ENCODE results near the gene NSUN5. TPM values are rescaled to one million over a fixed set of nuclear protein-coding genes. Genes with fewer than 3 reads are reported as not detected.
"Not testable (repeated sequence)": the region's sequence is repeated elsewhere in the genome, so short reads cannot be mapped to it uniquely, and the experiment has no call there.

NSUN5 gene
- total RNA-seq, 1 experiment from 2014 or later = 52.9 TPM

DNA sequence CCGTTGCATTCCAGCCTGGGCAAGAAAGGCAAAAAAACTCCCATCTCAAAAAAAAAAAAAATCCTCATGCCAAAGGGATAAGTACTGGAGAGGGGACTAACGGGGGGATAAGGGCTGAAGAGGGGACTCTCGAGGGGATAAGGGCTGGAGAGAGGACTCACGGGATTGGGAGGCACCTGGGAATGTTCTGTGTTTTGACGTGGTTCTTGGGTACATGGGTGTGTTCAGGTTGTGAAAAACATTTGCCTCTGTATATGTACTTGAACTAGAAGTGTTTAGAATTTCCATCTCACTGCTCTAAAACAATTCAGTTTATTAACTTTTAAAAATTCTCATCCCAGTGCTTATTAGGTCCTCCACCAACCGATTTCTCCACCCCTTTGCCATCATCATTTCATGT, 23.8 kb upstream of the NSUN5 start:
- Mint-ChIP-seq H3K36me3 (ENCODE audit: insufficient read depth, unreplicated experiment) (no peaks in the 10 kb centered on the region), H3K4me1 (ENCODE audit: insufficient read depth, unreplicated experiment) (no peaks in the 10 kb centered on the region), H3K9me3 (ENCODE audit: unreplicated experiment) (no peaks in the 10 kb centered on the region), H3K4me3 (ENCODE audit: unreplicated experiment) (no peak overlapping the region), H3K27me3 (ENCODE audit: insufficient read depth, unreplicated experiment) (peaks cover 25% of the 10 kb centered on the region), H3K27ac (ENCODE audit: low read depth, unreplicated experiment) (no peak overlapping the region)
- intact Hi-C loops (cut with micrococcal nuclease) = no loop called here
- ChIA-PET POLR2A (no interaction called here), CTCF (interaction anchor here (2.3 kb wide), 1 partner anchor 10 kb away, joined by 10 read pairs; no protein-coding TSS in a partner anchor)
- no TSS peak for BruUV-seq (replicated peaks)
- TF ChIP-seq, protein P1, sequence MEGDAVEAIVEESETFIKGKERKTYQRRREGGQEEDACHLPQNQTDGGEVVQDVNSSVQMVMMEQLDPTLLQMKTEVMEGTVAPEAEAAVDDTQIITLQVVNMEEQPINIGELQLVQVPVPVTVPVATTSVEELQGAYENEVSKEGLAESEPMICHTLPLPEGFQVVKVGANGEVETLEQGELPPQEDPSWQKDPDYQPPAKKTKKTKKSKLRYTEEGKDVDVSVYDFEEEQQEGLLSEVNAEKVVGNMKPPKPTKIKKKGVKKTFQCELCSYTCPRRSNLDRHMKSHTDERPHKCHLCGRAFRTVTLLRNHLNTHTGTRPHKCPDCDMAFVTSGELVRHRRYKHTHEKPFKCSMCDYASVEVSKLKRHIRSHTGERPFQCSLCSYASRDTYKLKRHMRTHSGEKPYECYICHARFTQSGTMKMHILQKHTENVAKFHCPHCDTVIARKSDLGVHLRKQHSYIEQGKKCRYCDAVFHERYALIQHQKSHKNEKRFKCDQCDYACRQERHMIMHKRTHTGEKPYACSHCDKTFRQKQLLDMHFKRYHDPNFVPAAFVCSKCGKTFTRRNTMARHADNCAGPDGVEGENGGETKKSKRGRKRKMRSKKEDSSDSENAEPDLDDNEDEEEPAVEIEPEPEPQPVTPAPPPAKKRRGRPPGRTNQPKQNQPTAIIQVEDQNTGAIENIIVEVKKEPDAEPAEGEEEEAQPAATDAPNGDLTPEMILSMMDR (IDR thresholded peaks at IDR 0.05; ENCODE audit: unreplicated experiment) = no peak
- DNase-seq (ENCODE audit: unreplicated experiment) = no peak

DNA sequence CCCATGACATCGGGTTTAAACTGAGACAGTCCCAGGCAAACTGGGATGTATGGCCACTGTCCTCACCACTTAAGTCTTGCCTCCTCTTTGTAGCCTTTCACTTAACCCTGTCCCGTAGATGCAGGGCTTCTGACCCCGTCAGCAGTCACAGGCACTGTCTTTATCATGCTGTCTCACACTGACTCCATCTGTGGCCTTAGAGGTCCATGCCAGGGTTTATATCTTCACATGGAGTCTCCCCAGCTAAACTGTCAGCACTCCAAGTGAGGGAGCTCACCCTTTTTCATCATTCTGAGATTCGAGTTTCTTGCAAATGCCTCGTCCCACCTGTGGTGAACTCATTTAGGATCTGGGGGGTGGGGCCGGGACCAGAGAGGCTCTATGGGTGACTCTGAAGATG, 22.1 kb upstream of the NSUN5 start:
- no peak overlapping the region for H3K27ac Mint-ChIP-seq (ENCODE audit: low read depth, unreplicated experiment)
- CTCF ChIA-PET = no interaction called here
- POLR2A ChIA-PET = no interaction called here
- DNase-seq (ENCODE audit: unreplicated experiment) = no peak
- no peaks in the 10 kb centered on the region for H3K4me1 Mint-ChIP-seq (ENCODE audit: insufficient read depth, unreplicated experiment)
- TF ChIP-seq, protein P1 (IDR thresholded peaks at IDR 0.05; ENCODE audit: unreplicated experiment) = no peak
- H3K36me3 Mint-ChIP-seq (ENCODE audit: insufficient read depth, unreplicated experiment) = no peaks in the 10 kb centered on the region
- peaks cover 25% of the 10 kb centered on the region for H3K27me3 Mint-ChIP-seq (ENCODE audit: insufficient read depth, unreplicated experiment)
- no TSS peak for BruUV-seq (replicated peaks)
- no peaks in the 10 kb centered on the region for H3K9me3 Mint-ChIP-seq (ENCODE audit: unreplicated experiment)
- no peak overlapping the region for H3K4me3 Mint-ChIP-seq (ENCODE audit: unreplicated experiment)
- intact Hi-C loops (cut with micrococcal nuclease) = no loop called here

DNA sequence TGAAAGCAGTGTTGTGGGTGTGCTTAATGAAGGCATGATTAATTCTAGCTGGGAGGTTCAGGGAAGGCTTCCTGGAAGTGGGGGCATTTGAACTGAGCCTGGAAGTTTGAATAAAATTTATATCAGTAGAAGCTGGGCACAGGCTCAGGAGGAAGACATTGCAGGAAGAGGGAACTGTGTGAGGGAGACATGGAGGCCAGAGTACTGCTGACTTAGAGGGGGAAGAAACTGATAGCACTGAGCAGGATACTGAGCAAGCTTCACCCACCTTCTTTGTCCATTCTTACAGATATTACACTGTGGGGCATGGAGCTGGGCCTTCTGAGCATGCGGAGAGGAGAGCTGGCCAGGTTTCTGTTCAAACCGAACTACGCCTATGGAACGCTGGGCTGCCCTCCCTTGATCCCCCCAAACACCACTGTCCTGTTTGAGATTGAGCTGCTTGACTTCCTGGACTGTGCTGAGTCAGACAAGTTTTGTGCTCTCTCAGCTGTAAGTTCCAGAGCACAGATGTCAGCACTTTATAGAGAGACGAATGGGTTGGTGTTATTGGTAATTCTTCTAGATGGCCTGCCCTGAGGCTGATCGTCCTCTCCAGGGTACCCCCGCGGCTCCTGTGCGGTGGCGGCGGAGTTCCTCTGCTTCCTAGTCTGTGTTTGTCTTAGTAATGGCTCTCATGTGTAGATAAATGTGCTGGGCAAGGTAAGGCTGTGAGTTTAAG, 21.4 kb upstream of the NSUN5 start:
- Mint-ChIP-seq H3K4me3 (ENCODE audit: unreplicated experiment) (no peak overlapping the region), H3K9me3 (ENCODE audit: unreplicated experiment) (no peaks in the 10 kb centered on the region), H3K27me3 (ENCODE audit: insufficient read depth, unreplicated experiment) (peaks cover 25% of the 10 kb centered on the region), H3K4me1 (ENCODE audit: insufficient read depth, unreplicated experiment) (no peaks in the 10 kb centered on the region), H3K27ac (ENCODE audit: low read depth, unreplicated experiment) (no peak overlapping the region), H3K36me3 (ENCODE audit: insufficient read depth, unreplicated experiment) (no peaks in the 10 kb centered on the region)
- POLR2A ChIA-PET = no interaction called here
- intact Hi-C loops (cut with micrococcal nuclease) = no loop called here
- DNase-seq (ENCODE audit: unreplicated experiment) = no peak
- TF ChIP-seq, protein P1 (IDR thresholded peaks at IDR 0.05; ENCODE audit: unreplicated experiment) = no peak
- BruUV-seq (replicated peaks) = no TSS peak
- CTCF ChIA-PET = no interaction called here

DNA sequence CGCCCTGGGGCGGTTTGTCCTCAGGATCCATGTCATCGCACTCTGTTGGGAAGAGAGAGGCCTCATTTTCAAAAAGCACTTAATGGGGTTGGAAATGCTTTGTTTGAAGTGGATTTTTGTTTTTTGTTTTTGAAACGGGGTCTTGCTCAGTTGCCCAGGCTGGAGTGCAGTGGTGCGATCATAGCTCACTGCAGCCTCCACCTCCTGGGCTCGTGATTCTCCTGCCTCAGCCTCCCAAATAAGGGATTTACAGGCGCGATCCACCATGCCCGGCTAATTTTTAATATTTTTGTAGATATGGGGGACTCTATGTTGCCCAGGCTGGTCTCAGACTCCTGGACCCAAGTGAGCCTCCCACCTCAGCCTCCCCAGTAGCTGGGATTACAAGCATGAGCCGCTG, 20.1 kb upstream of the NSUN5 start:
- TF ChIP-seq, protein P1 (IDR thresholded peaks at IDR 0.05; ENCODE audit: unreplicated experiment) = no peak
- no TSS peak for BruUV-seq (replicated peaks)
- CTCF ChIA-PET = no interaction called here
- Mint-ChIP-seq H3K36me3 (ENCODE audit: insufficient read depth, unreplicated experiment) (no peaks in the 10 kb centered on the region), H3K27me3 (ENCODE audit: insufficient read depth, unreplicated experiment) (peaks cover 25% of the 10 kb centered on the region), H3K4me3 (ENCODE audit: unreplicated experiment) (no peak overlapping the region), H3K9me3 (ENCODE audit: unreplicated experiment) (no peaks in the 10 kb centered on the region), H3K4me1 (ENCODE audit: insufficient read depth, unreplicated experiment) (peaks cover 5% of the 10 kb centered on the region), H3K27ac (ENCODE audit: low read depth, unreplicated experiment) (no peak overlapping the region)
- intact Hi-C loops (cut with micrococcal nuclease) = no loop called here
- POLR2A ChIA-PET = no interaction called here
- DNase-seq (ENCODE audit: unreplicated experiment) = no peak

DNA sequence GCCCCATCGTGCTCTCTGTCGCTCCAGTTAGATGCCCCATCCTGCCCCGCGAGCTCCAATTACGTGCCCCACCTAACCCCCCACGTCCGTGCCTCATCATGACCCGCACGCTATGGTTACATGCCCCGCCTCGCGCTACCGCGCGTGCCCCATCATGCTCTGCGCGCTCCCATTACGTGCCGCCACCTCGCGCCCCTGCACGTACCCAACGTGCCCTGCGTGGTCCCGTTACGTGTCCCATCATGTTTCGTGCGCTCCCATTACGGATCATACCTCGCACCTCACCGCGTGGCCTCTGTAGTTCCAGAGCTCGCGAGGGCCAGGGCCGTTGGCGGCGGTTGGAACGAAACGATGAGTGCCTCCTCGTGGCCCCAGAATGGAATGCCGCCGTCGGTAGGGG, 19.3 kb upstream of the NSUN5 start, which contains the start of the genes FKBP6 and TRIM50:
Gene FKBP6, plus strand, starts transcription at position 240 of the 400 bp plus-strand sequence. CDS start 268 bp downstream, outside the sequence.
Gene TRIM50, minus strand, starts transcription at position 161 of the 400 bp plus-strand sequence. CDS start 3,295 bp downstream, outside the sequence.
- DNase-seq (ENCODE audit: unreplicated experiment); H3K4me1 Mint-ChIP-seq (ENCODE audit: insufficient read depth, unreplicated experiment); intact Hi-C loops (cut with micrococcal nuclease); H3K9me3 Mint-ChIP-seq (ENCODE audit: unreplicated experiment); H3K36me3 Mint-ChIP-seq (ENCODE audit: insufficient read depth, unreplicated experiment); H3K4me3 Mint-ChIP-seq (ENCODE audit: unreplicated experiment); POLR2A ChIA-PET; CTCF ChIA-PET; BruUV-seq (replicated peaks): not testable (repeated sequence)
- peaks cover 25% of the 10 kb centered on the region for H3K27me3 Mint-ChIP-seq (ENCODE audit: insufficient read depth, unreplicated experiment)
- peak within 1 kb of the TSS; percentile 79 for H3K27ac Mint-ChIP-seq (ENCODE audit: low read depth, unreplicated experiment)

DNA sequence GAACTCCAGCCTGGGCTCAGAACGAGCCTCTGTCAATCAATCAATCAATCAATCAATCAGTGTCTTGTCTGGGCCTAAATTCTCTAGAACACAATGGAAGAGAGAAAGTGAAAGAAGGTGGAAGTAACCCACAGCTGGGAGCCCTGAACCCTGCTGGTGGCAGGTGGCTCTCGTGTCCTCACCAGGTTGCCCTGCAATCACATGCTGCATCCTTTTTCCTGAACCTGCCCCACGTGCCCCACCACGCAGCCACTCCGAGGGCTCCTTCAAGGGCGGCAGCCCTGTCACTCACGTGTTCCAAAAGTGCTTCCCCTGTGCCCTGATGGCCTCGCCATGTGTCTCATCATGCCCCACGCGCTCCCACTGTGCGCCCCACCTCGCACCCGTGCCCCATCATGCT, 18.8 kb upstream of the NSUN5 start:
- H3K4me3 Mint-ChIP-seq (ENCODE audit: unreplicated experiment); H3K4me1 Mint-ChIP-seq (ENCODE audit: insufficient read depth, unreplicated experiment); DNase-seq (ENCODE audit: unreplicated experiment); POLR2A ChIA-PET; CTCF ChIA-PET; H3K36me3 Mint-ChIP-seq (ENCODE audit: insufficient read depth, unreplicated experiment); BruUV-seq (replicated peaks); intact Hi-C loops (cut with micrococcal nuclease); H3K9me3 Mint-ChIP-seq (ENCODE audit: unreplicated experiment): not testable (repeated sequence)
- H3K27me3 Mint-ChIP-seq (ENCODE audit: insufficient read depth, unreplicated experiment) = peaks cover 29% of the 10 kb centered on the region
- H3K27ac Mint-ChIP-seq (ENCODE audit: low read depth, unreplicated experiment) = peak overlapping the region; percentile 79
